GM12801 (cell line): ENCODE results near the gene CLCN1.

Source experiments
- TF ChIP-seq, protein P1 (sequence below): IDR thresholded peaks from one replicate; pipeline ENCODE4 v1.5.1; 2011; ENCODE audit warnings: control low read depth; ENCODE audit not compliant: insufficient read length; ENCODE audit errors: extremely low read depth

Gene CLCN1

DNA sequence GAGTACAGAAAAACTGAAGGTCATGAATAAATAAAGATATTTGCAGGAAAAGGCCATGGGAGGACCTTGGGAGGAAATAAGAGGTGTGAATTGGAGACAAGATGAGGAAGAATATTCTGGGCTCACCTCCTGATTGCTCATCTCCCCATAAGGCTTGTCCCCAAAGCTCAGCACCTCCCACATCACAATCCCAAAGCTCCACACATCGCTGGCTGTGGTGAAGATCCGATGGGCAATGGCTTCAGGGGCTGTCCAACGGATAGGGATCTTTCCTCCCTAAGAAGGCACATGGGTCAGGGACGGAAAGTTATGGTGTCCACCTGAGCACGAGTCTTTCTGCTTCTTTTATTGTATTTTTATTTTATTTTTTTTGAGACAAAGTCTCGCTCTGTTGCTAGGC, 78.2 kb downstream of the CLCN1 start:
- TF ChIP-seq, protein P1, sequence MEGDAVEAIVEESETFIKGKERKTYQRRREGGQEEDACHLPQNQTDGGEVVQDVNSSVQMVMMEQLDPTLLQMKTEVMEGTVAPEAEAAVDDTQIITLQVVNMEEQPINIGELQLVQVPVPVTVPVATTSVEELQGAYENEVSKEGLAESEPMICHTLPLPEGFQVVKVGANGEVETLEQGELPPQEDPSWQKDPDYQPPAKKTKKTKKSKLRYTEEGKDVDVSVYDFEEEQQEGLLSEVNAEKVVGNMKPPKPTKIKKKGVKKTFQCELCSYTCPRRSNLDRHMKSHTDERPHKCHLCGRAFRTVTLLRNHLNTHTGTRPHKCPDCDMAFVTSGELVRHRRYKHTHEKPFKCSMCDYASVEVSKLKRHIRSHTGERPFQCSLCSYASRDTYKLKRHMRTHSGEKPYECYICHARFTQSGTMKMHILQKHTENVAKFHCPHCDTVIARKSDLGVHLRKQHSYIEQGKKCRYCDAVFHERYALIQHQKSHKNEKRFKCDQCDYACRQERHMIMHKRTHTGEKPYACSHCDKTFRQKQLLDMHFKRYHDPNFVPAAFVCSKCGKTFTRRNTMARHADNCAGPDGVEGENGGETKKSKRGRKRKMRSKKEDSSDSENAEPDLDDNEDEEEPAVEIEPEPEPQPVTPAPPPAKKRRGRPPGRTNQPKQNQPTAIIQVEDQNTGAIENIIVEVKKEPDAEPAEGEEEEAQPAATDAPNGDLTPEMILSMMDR, result no peak

DNA sequence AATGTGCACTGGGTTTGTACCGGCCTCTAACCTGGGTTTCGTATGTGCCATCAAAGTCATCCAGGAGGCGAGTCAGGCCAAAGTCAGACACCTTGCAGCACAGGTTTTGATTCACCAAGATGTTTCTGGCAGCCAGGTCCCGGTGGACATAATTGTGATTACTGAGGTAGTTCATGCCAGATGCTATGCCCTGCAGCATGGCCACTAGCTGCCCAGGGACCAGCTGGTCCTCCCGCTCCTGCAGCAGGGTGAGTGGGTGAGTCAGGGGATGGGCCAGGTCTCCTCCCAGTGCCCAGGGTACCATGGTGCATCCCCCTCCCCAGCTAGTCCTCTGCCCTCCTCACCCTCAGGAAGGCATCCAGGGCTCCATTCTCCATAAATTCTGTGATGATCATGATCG, 78.9 kb downstream of the CLCN1 start:
- TF ChIP-seq, protein P1, result no peak

DNA sequence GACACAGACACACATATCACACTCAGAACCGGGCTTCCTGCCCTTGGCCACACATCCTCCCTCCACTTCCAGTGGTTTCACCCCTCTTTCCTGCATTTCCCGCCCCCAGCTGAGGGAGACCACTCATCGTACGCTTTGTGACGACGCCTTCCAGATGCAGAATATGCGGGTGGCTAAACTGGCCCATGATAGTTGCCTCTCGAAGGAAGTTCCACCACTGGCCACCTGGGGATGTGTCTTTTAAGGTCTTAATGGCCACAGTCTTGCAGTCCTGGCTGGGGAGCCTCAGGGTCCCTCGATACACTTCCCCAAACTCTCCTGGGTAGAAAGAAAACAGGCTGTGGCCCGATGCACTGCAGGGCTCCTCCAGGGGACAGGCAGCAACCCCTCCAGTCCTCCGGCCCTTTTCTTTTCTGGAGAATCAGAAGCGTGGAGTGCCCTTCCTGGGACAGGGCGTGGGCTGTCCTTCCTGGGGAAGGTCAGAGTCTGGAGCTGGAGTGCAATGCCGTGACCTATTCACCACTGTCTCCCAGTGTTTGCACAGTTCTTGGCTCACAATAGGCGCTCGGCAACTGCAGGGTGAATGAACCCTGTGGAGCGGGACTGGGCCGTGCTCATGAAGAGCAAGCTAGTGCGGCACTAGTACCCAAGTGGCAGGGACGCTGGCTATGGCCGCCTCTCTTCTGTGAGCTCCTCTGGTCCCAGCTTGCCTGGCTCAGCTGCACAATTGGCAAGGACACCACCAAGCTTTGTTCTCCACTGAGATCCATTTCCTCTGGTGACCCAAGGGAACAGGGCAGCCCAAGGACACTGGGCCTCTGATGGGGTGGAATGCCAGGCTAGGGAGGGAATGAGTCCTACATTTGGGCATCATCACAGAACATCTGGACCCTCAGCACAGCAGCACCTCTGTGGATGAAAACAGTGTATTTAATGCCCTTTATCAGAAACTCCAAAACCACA, 79.6 kb downstream of the CLCN1 start:
- TF ChIP-seq, protein P1, result no peak

DNA sequence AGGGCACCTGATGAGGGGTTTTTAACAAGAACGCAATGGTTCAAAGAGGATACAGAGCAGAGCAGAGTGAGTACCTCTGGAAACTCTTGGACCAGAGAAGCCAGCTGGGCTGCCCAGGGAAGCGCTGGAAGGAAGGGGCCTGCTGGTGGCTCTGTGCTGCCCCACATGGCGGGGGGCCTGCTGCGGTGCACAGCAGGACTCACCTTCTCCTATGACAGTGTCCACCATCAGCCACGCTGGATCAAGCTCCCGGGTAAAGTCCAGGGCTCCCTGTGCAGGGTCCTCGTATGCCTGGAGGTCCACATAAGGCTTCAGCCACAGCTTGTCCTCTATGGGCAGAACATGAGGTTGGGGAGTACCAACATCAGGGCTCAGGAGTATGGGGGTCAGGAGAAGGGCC, 80.3 kb downstream of the CLCN1 start:
- TF ChIP-seq, protein P1, result no peak

DNA sequence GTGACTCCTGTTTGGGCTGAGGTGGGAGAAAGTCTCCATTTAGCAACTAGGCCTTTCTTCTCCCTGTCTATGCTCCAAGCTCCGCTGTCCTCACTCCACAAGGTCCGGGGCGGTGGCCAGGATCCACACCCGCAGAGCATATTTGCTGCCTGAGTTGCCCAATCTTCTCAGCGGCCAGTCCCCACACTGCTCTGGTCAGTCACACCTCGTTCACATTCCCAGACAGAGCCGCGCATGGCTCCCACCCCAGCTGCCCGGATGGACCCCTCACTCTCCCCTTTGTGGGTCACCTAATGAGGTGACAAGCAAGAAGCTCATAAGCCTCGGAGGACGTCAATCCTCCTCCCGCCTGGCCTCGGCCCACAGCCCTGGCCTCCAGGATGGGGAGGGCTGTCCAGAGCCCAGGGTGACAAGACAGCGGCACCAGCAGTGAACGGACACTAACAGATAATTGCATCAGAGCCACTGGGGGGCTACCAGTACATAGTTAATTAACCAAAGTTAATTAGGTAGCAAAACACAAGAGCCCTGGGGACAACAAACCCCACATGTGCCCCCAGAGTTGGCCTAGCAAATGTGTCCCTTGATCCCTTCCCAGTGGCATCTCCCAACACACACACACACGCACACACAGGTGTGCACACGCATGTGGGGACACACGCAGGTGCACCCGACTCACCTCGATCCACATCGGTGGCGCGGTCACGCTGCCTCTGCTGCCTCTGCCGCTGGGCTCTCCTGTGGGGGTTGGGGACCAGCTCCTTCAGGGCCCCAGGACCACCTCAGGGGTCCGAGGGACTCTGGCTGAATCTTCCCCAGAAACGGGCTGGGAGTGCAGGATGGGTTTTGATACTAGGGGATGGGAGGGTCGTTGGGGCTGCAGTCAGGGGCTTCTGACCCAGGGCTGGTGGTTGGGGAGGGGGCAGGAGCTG, 81.0 kb downstream of the CLCN1 start:
- TF ChIP-seq, protein P1, result no peak

DNA sequence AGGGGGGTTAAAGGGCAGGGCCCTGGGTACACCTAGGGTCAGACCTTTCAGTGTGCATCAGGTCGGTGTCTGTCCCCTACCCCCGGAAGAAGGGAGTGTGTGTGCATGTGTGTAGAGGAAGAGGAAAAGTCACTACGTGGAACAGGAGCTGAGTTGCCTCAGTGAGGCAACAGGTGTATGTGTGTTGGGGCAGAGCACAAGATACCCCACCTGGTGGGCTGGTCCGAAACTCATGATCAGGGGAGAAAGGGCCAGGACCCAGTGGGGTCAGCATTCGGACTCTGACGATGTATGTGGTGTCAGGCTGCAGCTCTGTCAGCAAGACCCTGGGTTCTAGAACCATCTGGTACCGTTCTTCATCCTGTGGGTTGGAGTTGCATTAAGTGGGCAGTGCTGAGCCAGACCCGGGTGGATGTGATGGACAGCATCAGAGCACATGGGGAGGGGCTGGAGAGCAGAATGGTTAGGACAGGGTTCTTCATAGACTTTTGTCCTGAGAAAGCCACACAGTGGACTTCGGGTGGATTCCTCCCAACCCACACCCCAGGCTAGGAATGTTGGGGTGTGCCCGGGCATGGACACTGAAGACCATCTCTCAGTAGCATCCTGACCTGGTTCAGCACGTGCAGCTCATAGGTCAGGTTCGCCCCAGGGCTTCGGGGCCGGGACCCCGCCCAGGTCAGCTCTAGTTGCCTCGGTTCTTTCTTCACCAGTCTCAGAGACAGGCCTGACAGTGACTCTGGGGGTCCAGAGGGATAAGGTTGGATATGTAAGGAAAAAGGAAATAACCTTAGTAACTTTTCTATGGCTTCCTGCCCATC, 82.0 kb downstream of the CLCN1 start:
- TF ChIP-seq, protein P1, result no peak
